Hematopoietic multipotent progenitor cell treated with erythropoietin and hydrocortisone succinate and interleukin-3 and kit ligand, for 8 days (in vitro differentiated cells): ENCODE results near the gene ADGRL3.
"Not testable (repeated sequence)": the region's sequence is repeated elsewhere in the genome, so short reads cannot be mapped to it uniquely, and the experiment has no call there.

Experiments used
- DNase-seq: peaks from one replicate; pipeline ENCODE4 v3.0.0-alpha.2; 2015

The ADGRL3 gene

GRCh38 chr4:61665649-61666048, 465.5 kb downstream of the ADGRL3 start:
- no peak for DNase-seq

- no peak for DNase-seq
Measured at GRCh38 chr4:61666244-61666643, 466.1 kb downstream of the ADGRL3 start.

- no peak for DNase-seq
Measured at GRCh38 chr4:61671599-61671998, 471.5 kb downstream of the ADGRL3 start.

GRCh38 chr4:61675464-61675863, 475.3 kb downstream of the ADGRL3 start:
- DNase-seq, result no peak

GRCh38 chr4:61678297-61678696, 478.2 kb downstream of the ADGRL3 start:
- DNase-seq, result no peak

- DNase-seq, result no peak
Measured at GRCh38 chr4:61693520-61693919, 493.4 kb downstream of the ADGRL3 start.

- DNase-seq, result no peak
Measured at GRCh38 chr4:61714387-61714911, 514.3 kb downstream of the ADGRL3 start.

GRCh38 chr4:61716426-61716825, 516.3 kb downstream of the ADGRL3 start:
- DNase-seq, result no peak

GRCh38 chr4:61723492-61723891, 523.4 kb downstream of the ADGRL3 start:
- no peak for DNase-seq

- DNase-seq, result no peak
Measured at GRCh38 chr4:61727286-61727685, 527.2 kb downstream of the ADGRL3 start.

GRCh38 chr4:61734409-61734808, 534.3 kb downstream of the ADGRL3 start:
- DNase-seq, result no peak

- DNase-seq, result no peak
Measured at GRCh38 chr4:61739887-61740286, 539.8 kb downstream of the ADGRL3 start.

- DNase-seq, result no peak
Measured at GRCh38 chr4:61740886-61741285, 540.8 kb downstream of the ADGRL3 start.

GRCh38 chr4:61741327-61742096, 541.4 kb downstream of the ADGRL3 start:
- DNase-seq, result no peak

GRCh38 chr4:61750810-61751209, 550.7 kb downstream of the ADGRL3 start:
- DNase-seq, result no peak

GRCh38 chr4:61752617-61753016, 552.5 kb downstream of the ADGRL3 start:
- DNase-seq, result no peak

- no peak for DNase-seq
Measured at GRCh38 chr4:61753739-61754138, 553.6 kb downstream of the ADGRL3 start.

- not testable (repeated sequence) for DNase-seq
Measured at GRCh38 chr4:61756937-61757336, 556.8 kb downstream of the ADGRL3 start.

GRCh38 chr4:61757983-61758382, 557.9 kb downstream of the ADGRL3 start:
- not testable (repeated sequence) for DNase-seq

GRCh38 chr4:61758596-61758995, 558.5 kb downstream of the ADGRL3 start:
- not testable (repeated sequence) for DNase-seq

GRCh38 chr4:61759245-61759644, 559.1 kb downstream of the ADGRL3 start:
- not testable (repeated sequence) for DNase-seq

GRCh38 chr4:61759885-61760284, 559.8 kb downstream of the ADGRL3 start:
- not testable (repeated sequence) for DNase-seq

GRCh38 chr4:61760820-61761219, 560.7 kb downstream of the ADGRL3 start:
- no peak for DNase-seq

- DNase-seq, result no peak
Measured at GRCh38 chr4:61762722-61763627, 562.8 kb downstream of the ADGRL3 start.
